ENCODE measurements around the gene GALNT9. TPM values are rescaled to one million over a fixed set of nuclear protein-coding genes. Genes with fewer than 3 reads are reported as not detected.

GALNT9 gene
- total RNA-seq, 4 donors from 2014 or later, result 0.17 to 0.58 (median 0.46) TPM

GRCh38 chr12:132174015-132174838, 155.2 kb downstream of the GALNT9 start:
- H3K27ac ChIP-seq (replicated peaks in 1 of 4), result no peak overlapping the region
- intact Hi-C loops (cut with DNase I), result no loop called here
- H3K27me3 ChIP-seq, result peaks cover 0 to 95% (median 19%) of the 10 kb centered on the region in 4 donors
- H3K4me3 ChIP-seq, result no peak overlapping the region
- WGBS, result 81% methylated on average over 12 of the region's 30 CpGs
- TF ChIP-seq POLR2A (IDR thresholded peaks at IDR 0.05; ENCODE audit: low read depth) (no peak), EP300 (IDR thresholded peaks at IDR 0.05) (no peak), CTCF (IDR thresholded peaks at IDR 0.05) (no peak), POLR2AphosphoS5 (IDR thresholded peaks at IDR 0.05) (no peak)
- DNase-seq (ENCODE audit: extremely low spot score), result no peak
- no peaks in the 10 kb centered on the region for H3K36me3 ChIP-seq
- H3K4me1 ChIP-seq, result peaks cover 0 to 5% (median 2%) of the 10 kb centered on the region in 4 donors
- no peaks in the 10 kb centered on the region for H3K9me3 ChIP-seq

DNA sequence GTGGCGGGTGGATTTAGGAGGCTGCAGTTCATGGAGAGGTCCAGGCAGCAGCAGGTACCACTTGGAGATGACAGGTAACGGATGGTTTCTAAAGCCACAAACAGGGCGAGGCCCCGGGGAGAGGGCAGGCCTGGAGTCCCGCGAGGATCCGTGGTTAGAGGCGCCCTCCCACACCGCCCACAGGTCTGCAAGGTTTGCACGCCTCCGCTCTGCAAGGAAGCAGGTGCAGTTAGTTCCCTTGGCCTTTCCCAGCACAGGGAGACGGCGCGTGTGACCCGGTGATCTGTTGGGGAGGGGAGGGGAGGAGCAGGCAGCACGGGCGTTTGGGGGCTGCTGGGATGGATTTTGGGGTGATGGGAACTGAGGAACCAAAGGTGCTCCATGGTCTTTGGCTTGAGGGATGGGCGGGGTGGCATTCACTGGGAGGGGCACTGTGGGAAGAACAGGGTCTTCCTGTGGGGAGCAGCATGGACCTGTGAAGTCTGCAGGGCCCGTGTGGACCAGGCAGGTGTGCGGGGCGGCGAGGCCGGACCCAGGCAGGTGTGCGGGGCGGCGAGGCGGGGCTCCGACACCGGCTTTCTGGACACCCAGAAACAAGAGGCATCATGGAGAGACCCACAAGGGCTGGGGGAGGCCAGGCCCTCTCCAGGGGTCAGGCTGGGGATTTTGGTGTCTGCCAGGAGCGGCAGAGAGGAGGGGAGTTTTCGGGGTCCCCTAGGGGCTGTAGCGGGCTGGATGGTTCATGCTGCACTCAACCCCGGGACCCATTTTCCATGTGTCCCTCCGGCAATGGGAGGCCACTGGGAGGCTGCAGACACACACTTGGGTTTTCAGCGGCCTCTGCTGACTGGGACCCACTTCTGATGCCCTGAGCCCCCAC, 156.0 kb downstream of the GALNT9 start:
- H3K4me1 ChIP-seq, result peaks cover 0 to 5% (median 2%) of the 10 kb centered on the region in 4 donors
- H3K4me3 ChIP-seq, result no peak overlapping the region
- no peaks in the 10 kb centered on the region for H3K36me3 ChIP-seq
- H3K27me3 ChIP-seq, result peaks cover 0 to 95% (median 19%) of the 10 kb centered on the region in 4 donors
- intact Hi-C loops (cut with DNase I), result no loop called here
- H3K27ac ChIP-seq (replicated peaks in 1 of 4), result no peak overlapping the region
- TF ChIP-seq POLR2AphosphoS5 (IDR thresholded peaks at IDR 0.05) (no peak), EP300 (IDR thresholded peaks at IDR 0.05) (no peak), POLR2A (IDR thresholded peaks at IDR 0.05; ENCODE audit: low read depth) (no peak), CTCF (IDR thresholded peaks at IDR 0.05) (no peak)
- WGBS, result 54% methylated on average over 13 of the region's 35 CpGs
- no peaks in the 10 kb centered on the region for H3K9me3 ChIP-seq
- no peak for DNase-seq (ENCODE audit: extremely low spot score)

DNA sequence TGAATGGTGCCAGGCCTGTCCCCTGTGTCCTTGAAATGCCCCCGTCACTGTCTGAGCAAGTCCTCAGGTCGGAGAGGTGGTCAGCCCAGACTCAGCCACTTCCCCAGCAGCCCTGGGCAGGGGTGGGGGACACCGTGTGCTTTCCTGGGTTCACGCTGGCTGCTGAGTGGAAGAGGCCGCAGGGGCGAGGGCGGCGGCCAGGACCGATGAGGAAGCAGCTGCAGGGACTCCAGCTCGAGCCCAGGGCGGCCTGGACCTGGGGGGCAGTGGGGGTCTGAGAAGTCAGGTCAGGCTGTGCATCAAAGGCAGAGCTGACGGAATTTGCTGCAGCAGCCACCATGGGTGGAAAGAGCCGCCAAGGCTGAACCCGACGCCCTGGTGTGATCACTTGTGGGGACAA, 156.8 kb downstream of the GALNT9 start:
- TF ChIP-seq EP300 (IDR thresholded peaks at IDR 0.05), result no peak
- no peak for TF ChIP-seq POLR2AphosphoS5 (IDR thresholded peaks at IDR 0.05)
- TF ChIP-seq POLR2A (IDR thresholded peaks at IDR 0.05; ENCODE audit: low read depth), result no peak
- no peak for TF ChIP-seq CTCF (IDR thresholded peaks at IDR 0.05)
- Histone ChIP-seq H3K4me1 (peaks cover 0 to 5% (median 2%) of the 10 kb centered on the region in 4 donors), H3K4me3 (no peak overlapping the region), H3K36me3 (no peaks in the 10 kb centered on the region), H3K9me3 (no peaks in the 10 kb centered on the region), H3K27ac (replicated peaks in 1 of 4) (no peak overlapping the region), H3K27me3 (peaks cover 0 to 97% (median 19%) of the 10 kb centered on the region in 4 donors)
- intact Hi-C loops (cut with DNase I), result no loop called here
- WGBS, result 58% methylated on average over 14 of the region's 15 CpGs
- no peak for DNase-seq (ENCODE audit: extremely low spot score)

DNA sequence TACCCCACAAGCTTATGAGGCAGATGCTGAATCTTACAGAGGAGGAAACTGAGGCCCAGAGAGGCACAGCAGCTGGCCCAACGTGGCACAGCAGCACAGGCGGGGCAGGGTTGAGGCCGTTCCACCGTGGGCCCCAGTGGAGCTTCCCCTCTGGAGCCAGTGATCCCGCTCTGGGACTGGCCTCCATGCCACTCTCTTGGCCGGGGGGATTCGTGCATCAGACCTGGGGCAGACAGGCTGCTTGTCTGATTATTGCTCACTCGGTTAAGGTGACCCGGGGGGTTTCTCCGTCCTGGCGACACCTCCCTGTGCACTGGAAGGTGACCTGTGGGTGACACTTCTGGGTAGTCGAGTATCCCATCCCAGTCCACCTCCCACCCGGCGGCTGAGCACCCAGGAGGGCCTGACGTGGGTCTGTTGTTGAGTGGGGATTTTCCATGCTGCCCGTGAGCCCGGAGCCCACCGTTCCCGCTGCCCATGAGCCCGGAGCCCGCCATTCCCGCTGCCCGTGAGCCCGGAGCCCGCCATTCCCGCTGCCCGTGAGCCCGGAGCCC, 157.3 kb downstream of the GALNT9 start:
- 90% methylated on average over 18 of the region's 28 CpGs for WGBS
- Histone ChIP-seq H3K36me3 (no peaks in the 10 kb centered on the region), H3K27me3 (peaks cover 0 to 100% (median 17%) of the 10 kb centered on the region in 4 donors), H3K4me1 (peaks cover 0 to 5% (median 2%) of the 10 kb centered on the region in 4 donors), H3K27ac (replicated peaks in 1 of 4) (no peak overlapping the region), H3K9me3 (no peaks in the 10 kb centered on the region), H3K4me3 (no peak overlapping the region)
- TF ChIP-seq EP300 (IDR thresholded peaks at IDR 0.05) (no peak), POLR2A (IDR thresholded peaks at IDR 0.05; ENCODE audit: low read depth) (no peak), CTCF (IDR thresholded peaks at IDR 0.05) (no peak), POLR2AphosphoS5 (IDR thresholded peaks at IDR 0.05) (no peak)
- no peak for DNase-seq (ENCODE audit: extremely low spot score)
- intact Hi-C loops (cut with DNase I), result no loop called here
